IMR-90 (cell line): Measurements from ENCODE around the gene TMEM214. TPM values are rescaled to one million over a fixed set of nuclear protein-coding genes. Genes with fewer than 3 reads are reported as not detected.

ENCODE experiments used
- ATAC-seq: fragments of 200-7000 bp; cut with Tn5 transposase; 2 replicates; pipeline ENCODE4 v1.9.1; 2020; ENCODE audit warnings: low read depth, mild to moderate bottlenecking, moderate library complexity
- BruUV-seq: library from RNA; stranded (reverse); fragments of 400-500 nt; replicated peaks from 2 replicates; lab custom pipeline; 2021; lab: Mats Ljungman, UMichigan
- CTCF ChIA-PET: fragments of 300-600 bp; formaldehyde crosslinking; extraction: SDS; loops from one replicate; lab custom pipeline; 2021; ENCODE audit warnings: antibody characterized with exemption; lab: Yijun Ruan, JAX
- POLR2A ChIA-PET: fragments of 300-600 bp; sonication (Branson Sonifier 250); formaldehyde crosslinking; loops from one replicate; lab custom pipeline; 2022; ENCODE audit warnings: antibody characterized with exemption; ENCODE audit not compliant: unreplicated experiment; lab: Charles Lee
- DNase-seq: peaks from one replicate; pipeline ENCODE4 v3.0.0; 2013
- H2AFZ ChIP-seq: replicated peaks from 2 replicates; pipeline ENCODE3; 2013; ENCODE audit warnings: low read length, mild to moderate bottlenecking; ENCODE audit not compliant: poor library complexity
- H2AK5ac ChIP-seq: 2 replicates; pipeline ENCODE4 v1.6.1; 2013; ENCODE audit warnings: low read depth, low read length, inconsistent platforms
- H2AK9ac ChIP-seq: replicated peaks from 2 replicates; pipeline ENCODE3; 2013; ENCODE audit warnings: mild to moderate bottlenecking, low read depth, low read length, moderate library complexity; ENCODE audit not compliant: poor library complexity
- H2BK120ac ChIP-seq: 2 replicates; pipeline ENCODE4 v1.6.1; 2013; ENCODE audit warnings: low read depth, low read length, inconsistent platforms
- H2BK15ac ChIP-seq: 3 replicates; pipeline ENCODE4 v1.6.1; 2013; ENCODE audit warnings: low read depth, low read length, inconsistent platforms
- H2BK20ac ChIP-seq: 2 replicates; pipeline ENCODE4 v1.6.1; 2013; ENCODE audit warnings: low read depth, mild to moderate bottlenecking, inconsistent platforms, low read length, moderate library complexity
- H2BK5ac ChIP-seq: 2 replicates; pipeline ENCODE4 v1.6.1; 2013; ENCODE audit warnings: mild to moderate bottlenecking, low read depth, low read length, inconsistent platforms; ENCODE audit not compliant: poor library complexity, severe bottlenecking
- H3K14ac ChIP-seq: replicated peaks from 2 replicates; pipeline ENCODE4 v1.6.1; 2013; ENCODE audit warnings: low read depth, low read length, inconsistent platforms
- H3K18ac ChIP-seq: 2 replicates; pipeline ENCODE4 v1.6.1; 2013; ENCODE audit warnings: low read depth, low read length, control low read depth
- H3K23ac ChIP-seq: 2 replicates; pipeline ENCODE4 v1.6.1; 2013; ENCODE audit warnings: low read depth, low read length, inconsistent platforms
- H3K27ac ChIP-seq: 2 replicates; pipeline ENCODE4 v1.5.1; 2013; ENCODE audit warnings: mild to moderate bottlenecking, control low read depth, low read length; ENCODE audit not compliant: insufficient read depth
- H3K27me3 ChIP-seq: 2 replicates; pipeline ENCODE4 v1.6.1; 2013; ENCODE audit warnings: low read length; ENCODE audit not compliant: control insufficient read depth, insufficient read depth
- H3K36me3 ChIP-seq: 2 replicates; pipeline ENCODE4 v1.6.1; 2013; ENCODE audit warnings: low read length, mixed read lengths; ENCODE audit not compliant: control insufficient read depth, insufficient read depth
- H3K4ac ChIP-seq: 2 replicates; pipeline ENCODE4 v1.6.1; 2013; ENCODE audit warnings: low read depth, low read length, inconsistent platforms
- H3K4me1 ChIP-seq: 2 replicates; pipeline ENCODE4 v1.6.1; 2013; ENCODE audit warnings: low read length, mixed read lengths; ENCODE audit not compliant: control insufficient read depth, insufficient read depth
- H3K4me2 ChIP-seq: 2 replicates; pipeline ENCODE4 v1.6.1; 2013; ENCODE audit warnings: low read depth, mild to moderate bottlenecking, control low read depth, low read length, moderate library complexity
- H3K4me3 ChIP-seq: 2 replicates; pipeline ENCODE4 v1.5.1; 2013; ENCODE audit warnings: low read depth, mild to moderate bottlenecking, control low read depth, low read length, moderate library complexity; ENCODE audit not compliant: insufficient read depth
- H3K56ac ChIP-seq: 2 replicates; pipeline ENCODE4 v1.6.1; 2013; ENCODE audit warnings: low read length, inconsistent platforms; ENCODE audit not compliant: insufficient read depth; ENCODE audit errors: extremely low read depth
- H3K79me1 ChIP-seq, 2 experiments: 2 replicates each; pipeline ENCODE4 v1.6.1; 2013; ENCODE audit warnings: low read length in 2 of 2, inconsistent platforms in 1 of 2, low read depth in 1 of 2
- H3K9ac ChIP-seq: 2 replicates; pipeline ENCODE4 v1.6.1; 2013; ENCODE audit warnings: low read depth, low read length, control low read depth
- H3K9me1 ChIP-seq: 2 replicates; pipeline ENCODE4 v1.6.1; 2013; ENCODE audit warnings: low read length, inconsistent platforms; ENCODE audit not compliant: insufficient read depth
- H3K9me3 ChIP-seq: 2 replicates; pipeline ENCODE4 v1.6.1; 2013; ENCODE audit warnings: low read length; ENCODE audit not compliant: control insufficient read depth, insufficient read depth
- H4K20me1 ChIP-seq: 2 replicates; pipeline ENCODE4 v1.6.1; 2013; ENCODE audit warnings: low read length, inconsistent platforms; ENCODE audit not compliant: insufficient read depth
- H4K5ac ChIP-seq: 2 replicates; pipeline ENCODE4 v1.6.1; 2013; ENCODE audit warnings: mild to moderate bottlenecking, low read depth, low read length, control low read depth
- H4K8ac ChIP-seq, 2 experiments: 2 replicates each; pipeline ENCODE4 v1.6.1; 2013; ENCODE audit warnings: low read depth in 2 of 2, low read length in 2 of 2, control low read depth in 1 of 2, inconsistent platforms in 1 of 2
- H4K91ac ChIP-seq: 2 replicates; pipeline ENCODE4 v1.6.1; 2013; ENCODE audit warnings: low read depth, low read length, inconsistent platforms; ENCODE audit not compliant: insufficient read depth
- BHLHE40 ChIP-seq: fragments of 150-350 bp; IDR thresholded peaks from 2 replicates; pipeline ENCODE4 v1.6.1; 2016; ENCODE audit warnings: mild to moderate bottlenecking, low read depth, low read length
- CEBPB ChIP-seq: IDR thresholded peaks from 2 replicates; pipeline ENCODE4 v1.6.1; 2012; ENCODE audit warnings: low read depth, low read length, improper control_type of control experiment
- CHD1 ChIP-seq: IDR thresholded peaks from 2 replicates; pipeline ENCODE4 v1.6.1; 2012; ENCODE audit warnings: low read depth, low read length, improper control_type of control experiment
- CTCF ChIP-seq: conservative IDR thresholded peaks from 2 replicates; pipeline ENCODE4 v1.5.1; 2012; ENCODE audit warnings: mild to moderate bottlenecking, low read depth, low read length, improper control_type of control experiment
- ELK1 ChIP-seq: fragments of 150-350 bp; IDR thresholded peaks from 2 replicates; pipeline ENCODE4 v1.6.1; 2016; ENCODE audit warnings: low read depth, mild to moderate bottlenecking, low read length, moderate library complexity, borderline replicate concordance
- FOS ChIP-seq: fragments of 150-350 bp; IDR thresholded peaks from 2 replicates; pipeline ENCODE4 v1.6.1; 2016; ENCODE audit warnings: low read depth, low read length
- MAFK ChIP-seq: IDR thresholded peaks from 2 replicates; pipeline ENCODE4 v1.6.1; 2012; ENCODE audit warnings: low read depth, low read length, improper control_type of control experiment
- MXI1 ChIP-seq: IDR thresholded peaks from 2 replicates; pipeline ENCODE4 v1.6.1; 2012; ENCODE audit warnings: low read depth, mild to moderate bottlenecking, low read length, moderate library complexity, borderline replicate concordance
- NFE2L2 ChIP-seq: fragments of 150-350 bp; IDR thresholded peaks from 2 replicates; pipeline ENCODE4 v1.6.1; 2016; ENCODE audit warnings: low read depth, mild to moderate bottlenecking, low read length
- POLR2A ChIP-seq: IDR thresholded peaks from 2 replicates; pipeline ENCODE4 v1.6.1; 2012; ENCODE audit warnings: mild to moderate bottlenecking, low read depth, low read length
- RCOR1 ChIP-seq: IDR thresholded peaks from 2 replicates; pipeline ENCODE4 v1.6.1; 2012; ENCODE audit warnings: mild to moderate bottlenecking, low read length, improper control_type of control experiment; ENCODE audit not compliant: insufficient replicate concordance
- RFX5 ChIP-seq: IDR thresholded peaks from 2 replicates; pipeline ENCODE4 v1.8.0; 2012; ENCODE audit warnings: low read depth, mild to moderate bottlenecking, low read length, moderate library complexity
- WGBS, 2 experiments: methylation state at CpG; one replicate each; pipeline versions ENCODE4 v1.1.5 to v1.1.7; 2013; ENCODE audit warnings: missing lambda C conversion rate in 2 of 2; ENCODE audit not compliant: insufficient read length in 1 of 2; ENCODE audit errors: extremely low coverage in 2 of 2; 5-methylcytosine and 5-hydroxymethylcytosine counted together
- dilution Hi-C: fragments of 300-500 bp; cut with HindIII; formaldehyde crosslinking; loops from one replicate; pipeline ENCODE4 v1.14.3; 2018; ENCODE audit warnings: low sequenced_read_pairs; ENCODE audit not compliant: unreplicated experiment
- in situ Hi-C: fragments of 300-500 bp; cut with MboI; formaldehyde crosslinking; loops from 3 replicates; pipeline ENCODE4 v1.14.3; 2019; ENCODE audit warnings: low sequenced_read_pairs, inconsistent platforms, mixed read lengths
- intact Hi-C: fragments of 100-400 bp; cut with micrococcal nuclease; formaldehyde crosslinking; loops from 2 replicates; pipeline ENCODE4 v1.10.0; 2022
- polyA plus RNA-seq, 3 experiments: library from polyadenylated mRNA; depleted of rRNA; stranded (reverse); fragments of >200 nt; gene quantifications; 2 replicates each; pipeline ENCODE4 v1.2.3, GENCODE V29; 2012; ENCODE audit warnings: low replicate concordance in 1 of 3
- total RNA-seq: library from RNA; depleted of rRNA; stranded (reverse); fragments of >200 nt; gene quantifications from 2 replicates; pipeline ENCODE4 v1.2.3, GENCODE V29; 2012

The TMEM214 gene
- total and polyA plus RNA-seq, 2 of the 4 experiments (the other 2 are of a cell fraction), result 32.1 to 121 TPM

DNA sequence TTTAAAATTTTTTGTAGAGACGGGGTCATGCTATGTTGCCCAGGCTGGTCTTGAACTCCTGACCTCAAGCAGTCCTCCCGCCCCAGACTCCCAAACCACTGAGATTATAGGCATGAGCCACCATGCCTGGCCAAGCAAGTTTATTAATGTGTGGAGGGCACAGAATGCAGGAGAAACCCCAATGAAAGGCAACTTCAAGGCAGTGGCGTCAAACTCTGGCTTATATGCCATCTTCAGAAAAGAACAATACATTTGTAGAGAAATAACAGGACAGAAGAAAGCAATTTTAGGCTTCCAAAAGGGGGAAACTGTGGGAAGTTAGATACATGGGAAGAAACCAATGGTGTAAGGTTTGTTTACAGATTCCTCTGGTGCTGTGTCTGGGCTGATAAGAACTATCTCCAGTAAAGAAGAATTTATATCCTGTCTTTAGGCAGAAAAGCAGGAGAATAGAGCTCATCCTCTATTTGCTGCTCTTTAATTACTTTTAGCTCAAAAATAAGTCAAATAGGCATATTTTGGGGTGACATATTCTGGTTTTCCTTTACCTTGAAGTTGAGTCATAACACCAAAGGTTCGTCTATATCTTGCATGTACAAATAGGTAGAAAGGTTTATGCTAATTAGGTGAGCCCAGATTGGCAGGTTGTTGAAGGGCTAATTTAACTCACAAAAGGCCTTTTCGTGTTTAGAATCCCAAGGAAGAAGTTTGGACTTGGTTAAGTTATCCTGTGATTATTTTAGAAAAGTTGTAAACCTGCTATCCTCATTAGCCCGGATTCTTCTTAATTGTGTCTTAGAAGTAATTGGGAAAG, 26.0 kb upstream of the TMEM214 start:
- no peak overlapping the region for H3K9ac ChIP-seq

More for the DNA sequence above, 26.0 kb upstream of the TMEM214 start:
- Histone ChIP-seq H3K4ac (no peak overlapping the region), H3K14ac (no peak overlapping the region), H4K91ac (no peak overlapping the region), H3K9me3 (no peaks in the 10 kb centered on the region), H3K27me3 (no peaks in the 10 kb centered on the region), H4K8ac (no peak overlapping the region), H2BK5ac (no peak overlapping the region), H3K36me3 (no peaks in the 10 kb centered on the region), H2AFZ (no peak overlapping the region), H3K4me3 (no peak overlapping the region), H3K9me1 (peaks cover 17% of the 10 kb centered on the region), H2AK5ac (no peak overlapping the region), H3K56ac (no peak overlapping the region), H2BK15ac (no peak overlapping the region), H2AK9ac (no peak overlapping the region), H3K18ac (no peak overlapping the region), H3K79me1 (peaks cover 0 to 7% of the 10 kb centered on the region in 2 experiments; a peak in 2 of 4 replicates), H2BK120ac (no peak overlapping the region), H4K5ac (no peak overlapping the region), H3K4me1 (peaks cover 10% of the 10 kb centered on the region), H3K4me2 (no peak overlapping the region), H3K23ac (no peak overlapping the region), H4K20me1 (no peaks in the 10 kb centered on the region), H3K27ac (no peak overlapping the region), H2BK20ac (no peak overlapping the region)
- CTCF ChIA-PET, result no interaction called here
- BruUV-seq, result no TSS peak
- dilution Hi-C loops, result no loop called here
- intact Hi-C loops, result no loop called here
- in situ Hi-C loops, result no loop called here
- DNase-seq (no peak), ATAC-seq (no peak)
- WGBS, 2 experiments, result 50% methylated on average over 1 of the region's 6 CpGs; no CpG with 5 or more reads in 1 of the 2 experiments
- TF ChIP-seq MXI1 (no peak), RCOR1 (no peak), CHD1 (no peak), CEBPB (no peak), ELK1 (no peak), NFE2L2 (no peak), BHLHE40 (no peak), FOS (no peak), MAFK (no peak), POLR2A (no peak), CTCF (no peak), RFX5 (no peak)
- POLR2A ChIA-PET, result no interaction called here
